IPS-11a (cell line): Measurements from ENCODE around the gene ANKRD11.

Experiments
- H3K4me3 ChIP-seq: one replicate; pipeline ENCODE4 v1.5.1; 2013; ENCODE audit warnings: low read depth, low read length, control low read depth

Gene ANKRD11

GRCh38 chr16:89354325-89354724, 136.0 kb downstream of the ANKRD11 start:
- no peak overlapping the region for H3K4me3 ChIP-seq

- no peak overlapping the region for H3K4me3 ChIP-seq
Measured at GRCh38 chr16:89352091-89352681, 138.2 kb downstream of the ANKRD11 start.

- H3K4me3 ChIP-seq = no peak overlapping the region
Measured at GRCh38 chr16:89351645-89352044, 138.7 kb downstream of the ANKRD11 start.

- H3K4me3 ChIP-seq = no peak overlapping the region
Measured at GRCh38 chr16:89350701-89351380, 139.5 kb downstream of the ANKRD11 start.

- H3K4me3 ChIP-seq = no peak overlapping the region
Measured at GRCh38 chr16:89349947-89350633, 140.3 kb downstream of the ANKRD11 start.

- H3K4me3 ChIP-seq = no peak overlapping the region
Measured at GRCh38 chr16:89347807-89348206, 142.6 kb downstream of the ANKRD11 start.

- no peak overlapping the region for H3K4me3 ChIP-seq
Measured at GRCh38 chr16:89346869-89347268, 143.5 kb downstream of the ANKRD11 start.

- H3K4me3 ChIP-seq = no peak overlapping the region
Measured at GRCh38 chr16:89345642-89346150, 144.7 kb downstream of the ANKRD11 start.

GRCh38 chr16:89344846-89345611, 145.3 kb downstream of the ANKRD11 start:
- H3K4me3 ChIP-seq = no peak overlapping the region

- no peak overlapping the region for H3K4me3 ChIP-seq
Measured at GRCh38 chr16:89344458-89344834, 145.9 kb downstream of the ANKRD11 start.

GRCh38 chr16:89343501-89344457, 146.6 kb downstream of the ANKRD11 start:
- H3K4me3 ChIP-seq = no peak overlapping the region

- no peak overlapping the region for H3K4me3 ChIP-seq
Measured at GRCh38 chr16:89341697-89342694, 148.4 kb downstream of the ANKRD11 start.

- no peak overlapping the region for H3K4me3 ChIP-seq
Measured at GRCh38 chr16:89341279-89341678, 149.1 kb downstream of the ANKRD11 start.

GRCh38 chr16:89338863-89339262, 151.5 kb downstream of the ANKRD11 start:
- no peak overlapping the region for H3K4me3 ChIP-seq

- no peak overlapping the region for H3K4me3 ChIP-seq
Measured at GRCh38 chr16:89337965-89338364, 152.4 kb downstream of the ANKRD11 start.

- no peak overlapping the region for H3K4me3 ChIP-seq
Measured at GRCh38 chr16:89335803-89336485, 154.4 kb downstream of the ANKRD11 start.

GRCh38 chr16:89334988-89335802, 155.2 kb downstream of the ANKRD11 start:
- H3K4me3 ChIP-seq = no peak overlapping the region

GRCh38 chr16:89334461-89334860, 155.9 kb downstream of the ANKRD11 start:
- no peak overlapping the region for H3K4me3 ChIP-seq
